Ammon's horn (tissue), 1 donor: ENCODE results near the gene RPTOR.
"Not testable (repeated sequence)": the region's sequence is repeated elsewhere in the genome, so short reads cannot be mapped to it uniquely, and the experiment has no call there.

Source experiments
- DNase-seq: peaks from one replicate; pipeline ENCODE4 v3.0.0-alpha.2; 2016; ENCODE audit warnings: low spot score

Gene RPTOR

GRCh38 chr17:80785477-80786178, 241.0 kb downstream of the RPTOR start:
- DNase-seq, result peak; percentile 59

- no peak for DNase-seq
Observed at GRCh38 chr17:80786470-80786869, 241.8 kb downstream of the RPTOR start.

GRCh38 chr17:80786887-80787286, 242.2 kb downstream of the RPTOR start:
- no peak for DNase-seq

- no peak for DNase-seq
Observed at GRCh38 chr17:80787881-80788280, 243.2 kb downstream of the RPTOR start.

GRCh38 chr17:80789356-80789902, 244.8 kb downstream of the RPTOR start:
- no peak for DNase-seq

GRCh38 chr17:80790021-80790765, 245.6 kb downstream of the RPTOR start:
- DNase-seq, result no peak

- DNase-seq, result no peak
Observed at GRCh38 chr17:80790981-80791742, 246.5 kb downstream of the RPTOR start.

- peak; percentile 68 for DNase-seq
Observed at GRCh38 chr17:80791758-80792284, 247.2 kb downstream of the RPTOR start.

- DNase-seq, result no peak
Observed at GRCh38 chr17:80792373-80792781, 247.7 kb downstream of the RPTOR start.

GRCh38 chr17:80793421-80793820, 248.8 kb downstream of the RPTOR start:
- no peak for DNase-seq

- no peak for DNase-seq
Observed at GRCh38 chr17:80793851-80794267, 249.2 kb downstream of the RPTOR start.

- no peak for DNase-seq
Observed at GRCh38 chr17:80794281-80795089, 249.8 kb downstream of the RPTOR start.

- no peak for DNase-seq
Observed at GRCh38 chr17:80795090-80795580, 250.5 kb downstream of the RPTOR start.

- peak; percentile 89 for DNase-seq
Observed at GRCh38 chr17:80795754-80796153, 251.1 kb downstream of the RPTOR start.

GRCh38 chr17:80796430-80796861, 251.8 kb downstream of the RPTOR start:
- DNase-seq, result no peak

- DNase-seq, result not testable (repeated sequence)
Observed at GRCh38 chr17:80797222-80797621, 252.6 kb downstream of the RPTOR start.

GRCh38 chr17:80797741-80798594, 253.3 kb downstream of the RPTOR start:
- no peak for DNase-seq

GRCh38 chr17:80798595-80799537, 254.2 kb downstream of the RPTOR start:
- no peak for DNase-seq
